K562 (cell line): ENCODE data around the gene PHF12. TPM values are rescaled to one million over a fixed set of nuclear protein-coding genes. Genes with fewer than 3 reads are reported as not detected.

ENCODE experiments used
- ATAC-seq: fragments of 200-7000 bp; cut with Tn5 transposase; 3 replicates; pipeline ENCODE4 v1.9.1; 2020; ENCODE audit warnings: moderate library complexity
- BruUV-seq: library from RNA; stranded (reverse); fragments of 400-500 nt; replicated peaks from 2 replicates; lab custom pipeline; 2021; lab: Mats Ljungman, UMichigan
- CTCF ChIA-PET: fragments of 300-600 bp; formaldehyde crosslinking; extraction: SDS; loops from one replicate; lab custom pipeline; 2021; ENCODE audit warnings: low intra/inter-chr PET ratio; lab: Yijun Ruan, JAX
- POLR2A ChIA-PET: fragments of 300-600, 350-650 bp; sonication (Branson Sonifier 250); formaldehyde crosslinking; extraction: SDS; loops from one replicate; lab custom pipeline; 2021; ENCODE audit warnings: antibody characterized with exemption, inconsistent platforms; lab: Yijun Ruan, JAX
- DNase-seq, 4 experiments: peaks; one replicate each; pipeline versions ENCODE4 v3.0.0 to v3.0.0-alpha.2; 2011 to 2018; ENCODE audit warnings: low spot score in 3 of 4, mixed read lengths in 3 of 4; ENCODE audit errors: extremely low read depth in 1 of 4
- FAIRE-seq: peaks from 2 replicates; lab custom pipeline; 2011; peaks lifted over from hg19 to GRCh38; lab: Jason Lieb, UNC
- H2AFZ ChIP-seq: 2 replicates; pipeline ENCODE4 v1.6.0; 2011; ENCODE audit warnings: low read depth, low read length, control low read depth, inconsistent platforms
- H3K27ac ChIP-seq: fragments of 200-600 bp; 3 replicates; pipeline ENCODE4 v1.8.0; 2011; ENCODE audit warnings: low read depth, mild to moderate bottlenecking, control low read depth, inconsistent platforms, low read length, moderate library complexity, mixed read lengths; ENCODE audit errors: extremely low read depth
- H3K27me3 ChIP-seq, 2 experiments: fragments of 300-600 bp in 1 of 2; 2 replicates in 1 of 2; 3 replicates in 1 of 2; pipeline versions ENCODE4 v1.6.0 to v1.8.0; 2011; ENCODE audit warnings: inconsistent platforms in 2 of 2, low read length in 2 of 2, mild to moderate bottlenecking in 1 of 2, mixed read lengths in 1 of 2, moderate library complexity in 1 of 2; ENCODE audit not compliant: control insufficient read depth in 2 of 2, insufficient read depth in 2 of 2
- H3K36me3 ChIP-seq: fragments of 300-600 bp; 3 replicates; pipeline ENCODE4 v1.8.0; 2011; ENCODE audit warnings: mild to moderate bottlenecking, low read length, inconsistent platforms; ENCODE audit not compliant: control insufficient read depth, insufficient read depth
- H3K4me1 ChIP-seq, 2 experiments: fragments of 200-600 bp in 1 of 2; replicated peaks in 1 of 2; 2 replicates in 1 of 2; 3 replicates in 1 of 2; pipeline versions ENCODE4 v1.5.1 to v1.8.0; 2011; ENCODE audit warnings: inconsistent platforms in 2 of 2, low read length in 2 of 2, mild to moderate bottlenecking in 1 of 2, mixed read lengths in 1 of 2, moderate library complexity in 1 of 2; ENCODE audit not compliant: control insufficient read depth in 2 of 2, insufficient read depth in 2 of 2
- H3K4me2 ChIP-seq: 2 replicates; pipeline ENCODE4 v1.6.1; 2011; ENCODE audit warnings: low read length, control low read depth, inconsistent platforms, mixed read lengths; ENCODE audit not compliant: insufficient read depth
- H3K4me3 ChIP-seq: fragments of 200-600 bp; sonication (generic), shearing (Covaris generic); 2 replicates; pipeline ENCODE4 v1.5.1; 2016; ENCODE audit warnings: control low read depth, inconsistent platforms
- H3K79me2 ChIP-seq: fragments of 200-600 bp; 3 replicates; pipeline ENCODE4 v1.8.0; 2011; ENCODE audit warnings: low read length, inconsistent platforms; ENCODE audit not compliant: control insufficient read depth, insufficient read depth
- H3K9ac ChIP-seq, 2 experiments: 2 replicates each; pipeline versions ENCODE4 v1.6.0 to v1.6.1; 2011; ENCODE audit warnings: low read depth in 2 of 2, low read length in 2 of 2, control low read depth in 1 of 2, inconsistent platforms in 1 of 2, mild to moderate bottlenecking in 1 of 2, mixed read lengths in 1 of 2; ENCODE audit not compliant: insufficient read depth in 1 of 2
- H3K9me1 ChIP-seq: one replicate; pipeline ENCODE4 v1.6.0; 2011; ENCODE audit warnings: inconsistent platforms, mild to moderate bottlenecking, low read length, moderate library complexity; ENCODE audit not compliant: control insufficient read depth, insufficient read depth
- H3K9me3 ChIP-seq: replicated peaks from 2 replicates; pipeline ENCODE4 v1.5.1; 2011; ENCODE audit warnings: low read depth, low read length, inconsistent platforms; ENCODE audit not compliant: control insufficient read depth, insufficient read depth
- H4K20me1 ChIP-seq: replicated peaks from 2 replicates; pipeline ENCODE4 v1.6.1; 2011; ENCODE audit warnings: low read length, inconsistent platforms, mixed read lengths; ENCODE audit not compliant: control insufficient read depth, insufficient read depth
- C11orf30 ChIP-seq: fragments of 450-650 bp; IDR thresholded peaks from 2 replicates; pipeline ENCODE4 v1.6.1; 2016; ENCODE audit warnings: low read depth, mild to moderate bottlenecking
- CBFA2T2 ChIP-seq: fragments of 450-650 bp; conservative IDR thresholded peaks from 2 replicates; pipeline ENCODE4 v1.6.1; 2017; ENCODE audit warnings: mild to moderate bottlenecking
- GABPB2 ChIP-seq: fragments of 250-450 bp; sonication (Bioruptor Pico); conservative IDR thresholded peaks from 2 replicates; pipeline ENCODE4 v1.5.1; 2021; ENCODE audit warnings: mild to moderate bottlenecking
- MAZ ChIP-seq, 2 experiments: fragments of 450-650 bp in 1 of 2; sonication (generic) in 1 of 2; formaldehyde crosslinking; IDR thresholded peaks in 1 of 2; conservative IDR thresholded peaks in 1 of 2; 2 replicates each; pipeline versions ENCODE4 v1.4.0 to v1.5.0; 2020; ENCODE audit warnings: mild to moderate bottlenecking in 1 of 2, missing genetic modification reagents in 1 of 2
- TAF15 ChIP-seq: fragments of 200-400 bp; formaldehyde crosslinking; IDR thresholded peaks from 2 replicates; pipeline ENCODE4 v1.6.1; 2017; ENCODE audit warnings: mild to moderate bottlenecking, low read depth, low read length, moderate library complexity
- U2AF2 ChIP-seq: fragments of 200-400 bp; formaldehyde crosslinking; optimal IDR thresholded peaks from 2 replicates; pipeline ENCODE3; 2017; ENCODE audit warnings: low read depth, mild to moderate bottlenecking, low read length
- ZNF785 ChIP-seq: fragments of 250-450 bp; sonication (Bioruptor Pico); IDR thresholded peaks from 2 replicates; pipeline ENCODE4 v1.4.0; 2020; ENCODE audit warnings: mild to moderate bottlenecking
- ZSCAN29 ChIP-seq: fragments of 450-650 bp; IDR thresholded peaks from 2 replicates; pipeline ENCODE4 v1.6.1; 2017
- WGBS: fragments of 100-300 bp; shearing (Covaris generic); methylation state at CpG from one replicate; pipeline ENCODE4 v1.1.6; 2016; ENCODE audit warnings: low coverage, mixed read lengths; ENCODE audit not compliant: insufficient coverage; ENCODE audit errors: missing lambda C conversion rate; 5-methylcytosine and 5-hydroxymethylcytosine counted together
- in situ Hi-C: fragments of 300-500 bp; cut with MboI; formaldehyde crosslinking; loops from 4 replicates; pipeline ENCODE4 v1.15.0; 2018; ENCODE audit warnings: inconsistent platforms, mixed read lengths
- intact Hi-C: fragments of 100-400 bp; cut with micrococcal nuclease; formaldehyde crosslinking; loops from 2 replicates; pipeline ENCODE4 v1.14.2; 2022
- polyA plus RNA-seq, 8 experiments: library from polyadenylated mRNA; depleted of rRNA in 4 of 8; stranded (reverse) in 5 of 8; unstranded in 3 of 8; fragments of >200 nt; fragmentation: Nextera tagmentation in 2 of 8; fragmentation: Illumina TruSeq in 1 of 8; extraction: Ambion mirVana in 2 of 8; extraction: Trizol in 1 of 8; gene quantifications; 2 replicates each; pipeline versions ENCODE4 v1.2.1 to v1.2.3, GENCODE V29; 2011 to 2014; ENCODE audit warnings: inconsistent platforms in 1 of 8, missing spikeins in 1 of 8
- total RNA-seq, 7 experiments: library from RNA; depleted of rRNA in 6 of 7; stranded (reverse); fragments of >200 nt in 6 of 7; fragmentation: Illumina TruSeq in 2 of 7; extraction: Trizol in 2 of 7; gene quantifications; 2 replicates each; pipeline versions ENCODE4 v1.2.1 to v1.2.3, GENCODE V29; 2011 to 2021; ENCODE audit warnings: low replicate concordance in 1 of 7
- TF ChIP-seq, protein P1 (sequence below): fragments of 450-650 bp; IDR thresholded peaks from 2 replicates; pipeline ENCODE4 v1.6.1; 2017; ENCODE audit warnings: antibody characterized with exemption

Gene PHF12
- total and polyA plus RNA-seq, 9 of the 15 experiments (the other 6 are each of a cell fraction or from before 2014, with no cell fraction given): 0.82 to 31.3 (median 13.5) TPM

DNA sequence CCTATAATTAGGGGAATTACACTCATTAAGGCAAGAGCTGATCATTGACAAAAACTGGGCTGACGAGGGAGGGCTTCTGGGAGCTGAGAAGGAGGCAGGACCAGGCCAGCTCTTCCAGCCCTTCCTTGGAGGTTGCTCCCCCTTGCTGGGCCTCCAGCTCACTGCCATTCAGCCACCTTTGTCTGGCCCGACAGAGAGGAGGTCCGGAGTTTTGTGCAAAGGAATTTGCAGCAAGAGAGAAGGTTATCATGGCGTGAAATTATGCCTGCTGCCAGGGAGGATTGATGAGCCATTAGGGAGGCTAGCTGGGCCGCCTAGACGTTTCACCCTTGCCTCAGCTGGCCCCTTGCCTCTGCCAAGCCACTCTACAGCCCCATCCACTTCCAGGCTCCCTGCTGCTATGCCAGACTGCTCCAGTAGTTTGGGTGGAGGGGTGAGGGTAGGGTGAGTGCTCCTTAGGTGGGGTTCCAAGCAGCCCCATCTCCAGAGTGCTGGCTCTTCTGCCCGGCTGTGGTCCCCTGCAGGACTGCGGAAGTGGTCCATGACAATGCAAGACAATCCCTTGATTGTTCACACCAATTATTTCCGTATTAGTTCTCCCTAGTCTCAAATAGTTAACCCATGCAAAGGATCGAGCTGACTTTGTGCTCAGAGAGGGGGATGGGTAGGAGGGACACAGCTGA is 17.1 kb upstream of the PHF12 start:
- H4K20me1 ChIP-seq: peaks cover 20% of the 10 kb centered on the region
- H2AFZ ChIP-seq: no peak overlapping the region
- no peaks in the 10 kb centered on the region for H3K36me3 ChIP-seq
- H3K4me3 ChIP-seq: no peak overlapping the region
- POLR2A ChIA-PET: interaction anchor here (0.8 to 1.9 kb wide), 5 partner anchors 11 to 147 kb away, joined by 3 to 5 read pairs (median 4); partner anchors contain the start of gene PHF12
- H3K9me3 ChIP-seq: no peaks in the 10 kb centered on the region
- DNase-seq: no peak
- BruUV-seq: no TSS peak
- H3K79me2 ChIP-seq: no peaks in the 10 kb centered on the region
- in situ Hi-C loops (loop anchor here (5.0 kb wide), 1 partner anchor 139 kb away; no protein-coding TSS in a partner anchor), intact Hi-C loops (no loop called here)
- CTCF ChIA-PET: interaction anchor here (1.8 kb wide), 1 partner anchor 143 kb away, joined by 5 read pairs; no protein-coding TSS in a partner anchor
- no peaks in the 10 kb centered on the region for H3K9me1 ChIP-seq
- no peak for TF ChIP-seq U2AF2
- no peak for TF ChIP-seq ZNF785 (CRISPR knock-in tag)
- no peak for TF ChIP-seq C11orf30
- TF ChIP-seq MAZ (CRISPR knock-in tag; conservative IDR thresholded peaks at IDR 0.05 in 1 of 2, IDR thresholded peaks at IDR 0.05 in 1 of 2): no peak
- TF ChIP-seq, protein P1, sequence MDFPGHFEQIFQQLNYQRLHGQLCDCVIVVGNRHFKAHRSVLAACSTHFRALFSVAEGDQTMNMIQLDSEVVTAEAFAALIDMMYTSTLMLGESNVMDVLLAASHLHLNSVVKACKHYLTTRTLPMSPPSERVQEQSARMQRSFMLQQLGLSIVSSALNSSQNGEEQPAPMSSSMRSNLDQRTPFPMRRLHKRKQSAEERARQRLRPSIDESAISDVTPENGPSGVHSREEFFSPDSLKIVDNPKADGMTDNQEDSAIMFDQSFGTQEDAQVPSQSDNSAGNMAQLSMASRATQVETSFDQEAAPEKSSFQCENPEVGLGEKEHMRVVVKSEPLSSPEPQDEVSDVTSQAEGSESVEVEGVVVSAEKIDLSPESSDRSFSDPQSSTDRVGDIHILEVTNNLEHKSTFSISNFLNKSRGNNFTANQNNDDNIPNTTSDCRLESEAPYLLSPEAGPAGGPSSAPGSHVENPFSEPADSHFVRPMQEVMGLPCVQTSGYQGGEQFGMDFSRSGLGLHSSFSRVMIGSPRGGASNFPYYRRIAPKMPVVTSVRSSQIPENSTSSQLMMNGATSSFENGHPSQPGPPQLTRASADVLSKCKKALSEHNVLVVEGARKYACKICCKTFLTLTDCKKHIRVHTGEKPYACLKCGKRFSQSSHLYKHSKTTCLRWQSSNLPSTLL: no peak
- TF ChIP-seq CBFA2T2: no peak
- TF ChIP-seq TAF15: no peak
- no peak for TF ChIP-seq GABPB2
- TF ChIP-seq ZSCAN29: no peak
- H3K9ac ChIP-seq: peak overlapping the region in 1 of 2 experiments; percentile 8; a peak in 1 of 4 replicates
- peaks cover 0 to 3% of the 10 kb centered on the region in 2 experiments; a peak in 1 of 5 replicates for H3K4me1 ChIP-seq
- no peak overlapping the region for H3K27ac ChIP-seq
- H3K4me2 ChIP-seq: no peak overlapping the region
- WGBS: 14% methylated on average over 10 of the region's 10 CpGs
- peaks cover 29 to 58% of the 10 kb centered on the region in 2 experiments; a peak in 4 of 5 replicates for H3K27me3 ChIP-seq
- FAIRE-seq: no peak
- no peak for ATAC-seq
